Measurements from ENCODE around the gene MAP4. TPM values are rescaled to one million over a fixed set of nuclear protein-coding genes. Genes with fewer than 3 reads are reported as not detected.

MAP4 gene
- total and polyA plus RNA-seq, 2 of the 13 experiments (the other 11 are each of a cell fraction or from before 2014, with no cell fraction given), result 33.1 to 38.7 TPM

- no peak overlapping the region for H2AFZ ChIP-seq (ENCODE audit: low read length)
- H3K27ac ChIP-seq (ENCODE audit: extremely low read length, insufficient read depth, low read length), result no peak overlapping the region
- peaks cover 10% of the 10 kb centered on the region for H3K4me1 ChIP-seq (ENCODE audit: insufficient read depth, low read length)
- DNase-seq (ENCODE audit: low spot score) (no peak), FAIRE-seq (no peak), ATAC-seq (no peak)
- no peak overlapping the region for H3K9ac ChIP-seq (ENCODE audit: insufficient read depth, low read depth, low read length)
- in situ Hi-C loops (cut with HindIII; ENCODE audit: extremely low pct_ligation_motif_present, low pct_unique_long_range_greater_than_20kb), result no loop called here
- H3K4me3 ChIP-seq (replicated peaks in 1 of 3; ENCODE audit: insufficient read depth in 1 of 3, low read depth in 2 of 3, low read length in 3 of 3), result no peak overlapping the region
- no TSS peak for BruUV-seq (replicated peaks)
- H3K4me2 ChIP-seq (ENCODE audit: low read depth, low read length), result no peak overlapping the region
- H3K36me3 ChIP-seq (replicated peaks in 1 of 2; ENCODE audit: control insufficient read depth in 1 of 2, insufficient read depth in 2 of 2, low read length in 2 of 2), result peaks cover 10 to 37% of the 10 kb centered on the region in 2 experiments
- 93% methylated on average over 3 of the region's 3 CpGs for WGBS (ENCODE audit: low lambda C conversion rate)
- intact Hi-C loops (cut with micrococcal nuclease; ENCODE audit: unreplicated experiment), result no loop called here
- ChIA-PET POLR2A (no interaction called here), CTCF (ENCODE audit: low intra/inter-chr PET ratio, low total read pairs) (no interaction called here)
- no peaks in the 10 kb centered on the region for H3K9me3 ChIP-seq (ENCODE audit: low read length)
- H3K79me2 ChIP-seq (ENCODE audit: insufficient read depth, low read length), result no peaks in the 10 kb centered on the region
- H3K27me3 ChIP-seq (ENCODE audit: control insufficient read depth in 1 of 2, insufficient read depth in 2 of 2, low read length in 2 of 2), result no peaks in the 10 kb centered on the region
- no peaks in the 10 kb centered on the region for H4K20me1 ChIP-seq (ENCODE audit: insufficient read depth, low read length)
- TF ChIP-seq ZNF770 (CRISPR knock-in tag; IDR thresholded peaks at IDR 0.05) (no peak), TERF1 (CRISPR knock-in tag; IDR thresholded peaks at IDR 0.05) (no peak), ZIK1 (CRISPR knock-in tag; IDR thresholded peaks at IDR 0.05; ENCODE audit: borderline replicate concordance, low read depth) (no peak), ZNF362 (CRISPR knock-in tag; IDR thresholded peaks at IDR 0.05; ENCODE audit: borderline replicate concordance) (no peak), TEF (CRISPR knock-in tag; IDR thresholded peaks at IDR 0.05) (no peak), ZMAT5 (CRISPR knock-in tag; IDR thresholded peaks at IDR 0.05; ENCODE audit: borderline replicate concordance, low read depth) (no peak), ZNF816 (CRISPR knock-in tag; IDR thresholded peaks at IDR 0.05; ENCODE audit: borderline replicate concordance) (no peak), ZNF280B (CRISPR knock-in tag; IDR thresholded peaks at IDR 0.05; ENCODE audit: borderline replicate concordance) (no peak)
Measured at GRCh38 chr3:47896736-47897135, 119.5 kb downstream of the MAP4 start.
